Heart left ventricle (tissue), 13 donors: ENCODE data around the gene NCAPG2.

Experiments used
- POLR2A ChIP-seq, 2 donors: fragments of 450-650 bp; IDR thresholded peaks; one replicate each; pipeline ENCODE4 v1.6.1; 2017; ENCODE audit warnings: antibody characterized with exemption in 2 of 2, mild to moderate bottlenecking in 2 of 2, moderate library complexity in 2 of 2
- TF ChIP-seq, protein P1 (sequence below), 12 donors: fragments of 200-600 bp; sonication (generic) in 4 of 12; IDR thresholded peaks; one replicate each; pipeline versions ENCODE4 v1.5.0 to v1.8.0; 2018 to 2022; ENCODE audit warnings: antibody characterized with exemption in 12 of 12, mild to moderate bottlenecking in 5 of 12
- donor health status: ischemic (EF 13 %, LVEDD 7.1; RV severe dilation, severe dysfunction).
- donor health status: DM: no; HTN: yes; CAD: no.
- donor health status: DM: no; HTN: no; CAD: no.
- donor health status: ischemic (EF 25% LVEDD 6.9; RV normal size, moderate dysfunction).
- donor health status: ischemic (EF 25% LVEDD 5.7; RV mildly dilated, moderate dysfunction).
- donor health status: ischemic (EF 35%, LVEDD 5.7; RV mildly dilated, moderate dysfunction).
- donor health status: nonischemic (EF 11% LVEDD 7.7; RV severe dilation, severe dysfunction).
- donor health status: DM: yes; HTN: yes; CAD: no.
- donor health status: PGD.
- donor health status: ischemic (EF 29% LVEDD 5.4; RV normal size, mild dysfunction).
- donor health status: nonischemic (EF 23%, LVEDD 6.1; RV moderate dilation, normal function).

DNA sequence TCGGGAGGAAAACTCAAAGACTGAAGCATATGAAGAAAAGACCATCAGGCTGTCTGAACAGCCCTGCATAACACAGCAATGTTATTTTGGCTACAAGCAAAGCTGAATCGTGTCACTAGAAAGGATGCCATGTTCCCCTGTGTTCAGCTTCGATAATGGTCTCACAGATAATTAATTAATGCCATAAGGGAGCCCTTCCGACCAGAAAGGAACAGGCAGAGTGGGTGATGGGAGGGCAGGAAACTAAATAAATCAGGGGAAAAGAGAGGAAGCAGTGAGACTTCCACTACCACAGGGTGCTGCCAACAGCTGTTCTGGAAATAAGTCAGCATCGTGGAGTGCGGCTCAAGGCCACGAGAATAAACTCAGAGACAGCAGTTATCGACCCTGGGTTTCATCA is 120.2 kb downstream of the NCAPG2 start:
- no peak for TF ChIP-seq POLR2A (IDR thresholded peaks at IDR 0.05)
- TF ChIP-seq, protein P1, sequence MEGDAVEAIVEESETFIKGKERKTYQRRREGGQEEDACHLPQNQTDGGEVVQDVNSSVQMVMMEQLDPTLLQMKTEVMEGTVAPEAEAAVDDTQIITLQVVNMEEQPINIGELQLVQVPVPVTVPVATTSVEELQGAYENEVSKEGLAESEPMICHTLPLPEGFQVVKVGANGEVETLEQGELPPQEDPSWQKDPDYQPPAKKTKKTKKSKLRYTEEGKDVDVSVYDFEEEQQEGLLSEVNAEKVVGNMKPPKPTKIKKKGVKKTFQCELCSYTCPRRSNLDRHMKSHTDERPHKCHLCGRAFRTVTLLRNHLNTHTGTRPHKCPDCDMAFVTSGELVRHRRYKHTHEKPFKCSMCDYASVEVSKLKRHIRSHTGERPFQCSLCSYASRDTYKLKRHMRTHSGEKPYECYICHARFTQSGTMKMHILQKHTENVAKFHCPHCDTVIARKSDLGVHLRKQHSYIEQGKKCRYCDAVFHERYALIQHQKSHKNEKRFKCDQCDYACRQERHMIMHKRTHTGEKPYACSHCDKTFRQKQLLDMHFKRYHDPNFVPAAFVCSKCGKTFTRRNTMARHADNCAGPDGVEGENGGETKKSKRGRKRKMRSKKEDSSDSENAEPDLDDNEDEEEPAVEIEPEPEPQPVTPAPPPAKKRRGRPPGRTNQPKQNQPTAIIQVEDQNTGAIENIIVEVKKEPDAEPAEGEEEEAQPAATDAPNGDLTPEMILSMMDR (IDR thresholded peaks at IDR 0.05), result no peak
